HUDEP-2 (cell line): ENCODE results near the gene SYNGR2.

Source experiments
- DNase-seq, 76 experiments: peaks; one replicate each; lab custom pipeline; 2025; ENCODE audit not compliant: unreplicated experiment in 76 of 76; lab: John Stamatoyannopoulos, UW

The SYNGR2 gene

DNA sequence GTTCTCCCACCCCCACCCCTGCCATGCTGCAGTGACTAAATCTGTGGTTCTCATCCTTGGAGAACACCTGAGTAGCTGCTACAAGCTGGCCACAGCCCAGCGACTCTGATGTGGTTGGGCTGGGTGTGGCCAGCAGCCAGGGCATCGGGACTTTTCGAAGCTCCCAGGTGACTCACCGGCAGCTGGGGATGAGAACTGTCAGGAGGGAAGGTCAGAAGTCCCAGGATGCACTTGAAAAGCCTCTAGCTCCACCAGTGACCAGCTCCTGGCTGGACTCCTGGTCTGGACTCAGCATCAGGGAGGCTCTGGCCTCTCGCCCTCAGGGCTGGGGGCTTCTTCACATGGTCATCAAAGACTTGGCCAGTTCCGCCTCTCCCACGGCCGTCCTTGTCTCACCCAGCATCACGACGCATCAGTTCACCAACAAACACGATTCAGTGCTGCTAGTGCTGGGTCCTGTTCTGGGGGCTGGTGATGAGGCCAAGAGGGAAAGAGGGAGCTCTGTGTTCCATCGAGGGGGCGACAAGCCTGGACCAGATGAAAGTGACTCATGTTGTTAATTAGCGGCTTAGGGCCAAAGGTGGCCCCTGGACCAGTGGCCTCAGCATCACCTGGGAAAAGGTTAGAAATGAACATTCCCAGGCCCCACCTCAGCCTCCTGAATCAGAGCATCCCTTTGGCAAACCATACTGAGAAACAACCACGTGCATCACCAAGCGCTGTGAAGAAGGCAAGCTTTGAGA lies 26.1 kb upstream of the SYNGR2 start:
- DNase-seq: no peak

DNA sequence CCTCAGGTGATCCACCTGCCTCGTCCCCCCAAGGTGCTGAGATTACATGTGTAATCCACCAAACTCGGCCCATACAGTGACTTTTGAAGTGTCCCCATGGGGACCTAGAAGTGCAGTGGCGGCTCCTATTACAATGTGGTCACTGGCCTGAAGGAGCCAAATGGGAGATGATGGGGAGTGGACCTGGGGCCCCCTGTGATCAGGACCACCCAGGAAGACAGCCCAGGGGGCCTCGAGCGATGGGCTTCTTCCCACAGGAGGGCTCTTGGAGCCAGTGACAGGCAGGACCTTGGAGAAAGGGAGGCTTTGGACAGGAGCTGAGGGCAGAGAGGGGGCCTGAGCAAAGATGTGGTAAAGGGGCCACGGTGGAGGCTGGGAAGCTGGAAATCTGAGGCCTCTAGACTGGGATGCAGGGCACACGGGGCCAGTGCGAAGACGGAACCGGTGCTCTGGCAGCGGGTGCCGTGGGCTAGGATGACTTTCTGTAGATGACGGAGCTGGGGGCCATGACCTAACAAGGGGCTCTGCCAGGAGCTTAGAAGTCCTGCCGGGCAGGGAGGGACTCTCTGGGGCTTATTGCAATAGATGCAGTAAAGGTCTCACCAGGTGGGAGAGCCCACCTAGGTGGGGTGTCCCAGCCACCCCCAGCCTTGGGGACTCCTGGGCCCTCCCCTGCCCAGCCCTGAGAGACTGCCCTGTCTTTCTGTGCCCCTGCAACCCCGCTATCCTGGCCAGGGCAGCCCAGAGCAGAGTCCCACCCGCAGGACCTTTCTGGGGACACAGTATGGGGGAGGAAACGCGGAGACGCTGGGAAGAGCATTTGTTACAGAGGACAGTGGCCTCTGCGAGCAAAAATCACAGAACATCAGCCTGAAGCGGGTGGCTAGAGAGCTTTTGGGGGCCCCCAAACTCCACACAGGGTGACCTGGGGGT lies 24.9 kb upstream of the SYNGR2 start:
- DNase-seq: no peak

DNA sequence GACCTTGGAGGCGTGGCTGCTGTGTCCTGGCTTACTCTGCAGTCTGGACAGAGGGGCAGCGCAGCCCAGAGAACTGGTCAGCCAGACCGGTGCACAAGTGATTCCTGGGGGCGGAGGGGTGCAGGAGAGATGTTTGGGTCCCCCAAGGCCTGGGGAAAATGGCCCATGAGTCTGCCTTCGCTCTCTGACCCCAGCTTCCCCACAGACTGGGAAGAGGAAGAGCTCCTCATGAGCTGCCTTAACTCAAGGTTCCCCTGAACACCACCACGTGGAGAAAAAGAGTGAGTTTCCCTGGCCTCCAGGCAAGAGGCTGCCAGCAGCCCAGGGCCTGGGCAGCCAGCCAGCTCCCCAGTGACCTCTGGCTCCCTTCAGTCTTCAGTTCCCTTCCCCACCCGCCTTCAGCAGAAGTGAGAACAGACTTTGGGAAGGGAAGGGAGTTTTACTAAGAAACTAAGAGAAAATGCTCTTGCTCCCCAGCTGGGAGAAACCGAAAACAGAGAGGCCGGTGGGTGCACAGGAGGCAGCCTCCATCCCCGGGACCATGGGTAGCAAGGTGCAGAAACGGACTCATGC lies 24.1 kb upstream of the SYNGR2 start:
- DNase-seq: peak in 71 of 76 experiments; percentile 28 to 87 (median 65)

DNA sequence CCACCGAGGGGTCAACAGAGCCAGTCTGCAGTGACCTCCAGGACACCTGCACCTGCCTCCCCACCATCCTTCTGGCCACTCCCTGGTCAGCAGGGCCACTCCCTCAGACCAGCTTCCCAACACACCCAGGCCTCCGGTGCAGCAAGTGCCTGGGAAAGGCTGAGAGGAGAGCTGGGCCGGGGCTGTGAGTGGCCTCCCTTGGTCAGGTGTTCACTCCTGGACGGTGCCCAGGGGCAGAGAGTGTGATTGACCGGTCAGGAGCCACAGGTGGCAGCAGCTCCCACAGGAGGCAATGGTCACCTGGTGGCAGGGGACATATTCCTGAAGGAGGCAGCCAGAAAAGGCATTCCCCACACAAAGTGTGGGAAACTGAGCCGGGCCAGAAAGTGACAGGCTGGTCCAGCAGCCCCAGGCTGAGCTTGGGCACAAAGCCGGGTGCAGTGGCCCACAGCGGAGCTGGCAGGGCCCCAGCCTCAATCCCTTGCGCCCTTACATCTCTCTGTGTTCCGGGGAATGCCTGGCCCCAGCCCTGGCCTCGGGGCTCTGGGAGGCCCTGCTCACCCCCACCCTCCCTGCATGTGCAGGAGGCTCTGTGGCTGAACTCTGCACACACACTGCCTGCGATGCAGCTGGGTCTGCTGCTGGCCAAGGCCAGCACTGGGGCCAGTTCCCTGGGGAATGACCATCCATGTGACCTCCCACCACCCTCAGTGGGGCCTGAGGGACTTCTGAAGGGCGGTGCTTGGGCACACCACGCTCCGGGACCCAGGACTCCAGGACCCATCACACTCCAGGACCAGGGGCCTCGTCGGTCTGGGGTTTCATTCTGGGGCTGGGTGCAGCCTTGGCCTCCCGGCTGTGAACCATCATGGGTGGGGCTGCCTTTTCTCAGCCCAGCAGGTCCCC lies 23.4 kb upstream of the SYNGR2 start:
- DNase-seq: peak in 8 of 76 experiments; percentile 14 to 52 (median 29)

DNA sequence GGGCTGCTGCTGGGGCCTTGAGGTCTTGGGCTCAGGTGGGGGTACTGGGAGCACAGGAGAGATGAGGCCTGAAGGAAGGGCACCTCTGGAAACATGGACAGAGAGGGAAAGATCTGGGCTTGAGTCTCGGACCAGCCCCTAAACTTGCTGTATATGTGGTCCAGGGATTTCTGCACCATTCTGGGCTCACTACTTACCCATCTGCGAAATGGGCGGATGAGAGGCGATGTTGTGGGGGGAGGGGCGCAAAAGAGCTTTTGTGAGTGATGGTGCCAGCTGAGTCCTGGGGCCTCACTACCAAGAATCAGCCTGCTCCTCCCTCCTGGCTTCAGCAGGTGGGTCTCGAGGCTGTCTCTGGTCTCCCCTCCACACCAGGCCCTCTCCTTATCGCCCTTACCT lies 21.9 kb upstream of the SYNGR2 start:
- peak in 4 of 76 experiments; percentile 28 to 36 (median 35) for DNase-seq

DNA sequence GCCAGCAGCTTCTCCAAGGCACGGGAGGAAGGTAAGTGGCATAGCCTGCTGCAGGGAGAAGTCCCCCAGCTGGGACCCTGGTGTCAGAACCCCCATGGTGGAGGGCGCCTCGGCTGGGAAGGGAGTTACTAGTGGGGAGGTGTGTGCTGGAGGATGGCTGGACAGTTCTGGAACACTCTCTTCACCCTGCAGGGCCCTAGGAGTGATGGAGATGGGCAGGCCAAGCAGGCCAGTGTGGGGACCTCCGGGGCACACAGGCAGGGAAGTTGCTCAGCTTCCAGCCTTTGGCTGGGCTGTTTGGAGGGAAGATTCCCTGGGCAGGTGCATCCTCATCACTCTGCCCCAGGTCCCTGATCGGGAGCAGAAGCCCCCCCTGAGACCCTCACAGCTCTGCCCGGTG lies 21.5 kb upstream of the SYNGR2 start:
- DNase-seq: no peak

DNA sequence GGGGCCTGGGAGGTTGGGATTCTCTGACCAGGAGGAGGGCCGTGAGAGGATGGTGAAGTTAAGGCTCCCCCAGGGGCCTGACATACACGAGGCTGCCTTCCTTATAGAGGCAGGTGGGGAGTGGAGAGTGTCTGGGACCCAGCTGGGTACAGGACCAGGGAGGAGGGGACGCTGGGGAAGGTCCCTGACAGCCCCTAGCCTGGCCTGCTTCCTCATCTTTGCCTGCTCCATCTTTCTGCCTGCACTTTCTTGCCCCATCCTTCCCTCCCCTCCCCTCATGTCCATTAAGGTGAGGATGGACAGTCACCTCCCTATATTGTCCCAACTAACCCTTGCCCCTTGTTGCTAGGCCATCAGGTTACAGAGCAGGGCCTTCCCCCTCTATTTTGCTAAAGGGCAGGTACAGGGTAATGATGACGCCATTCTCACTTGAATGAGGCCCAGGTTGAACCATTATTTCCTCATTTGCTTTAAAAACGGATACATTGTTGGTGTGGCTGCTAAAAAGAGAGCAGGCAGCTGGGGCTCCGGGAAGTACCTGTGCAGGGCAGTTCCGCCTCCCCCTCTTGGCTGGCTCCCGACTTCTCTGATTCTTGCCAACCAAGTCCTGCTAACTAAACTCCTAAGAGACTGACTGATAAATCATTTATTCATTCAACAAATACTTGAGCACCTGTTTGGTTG lies 20.9 kb upstream of the SYNGR2 start:
- DNase-seq: no peak

DNA sequence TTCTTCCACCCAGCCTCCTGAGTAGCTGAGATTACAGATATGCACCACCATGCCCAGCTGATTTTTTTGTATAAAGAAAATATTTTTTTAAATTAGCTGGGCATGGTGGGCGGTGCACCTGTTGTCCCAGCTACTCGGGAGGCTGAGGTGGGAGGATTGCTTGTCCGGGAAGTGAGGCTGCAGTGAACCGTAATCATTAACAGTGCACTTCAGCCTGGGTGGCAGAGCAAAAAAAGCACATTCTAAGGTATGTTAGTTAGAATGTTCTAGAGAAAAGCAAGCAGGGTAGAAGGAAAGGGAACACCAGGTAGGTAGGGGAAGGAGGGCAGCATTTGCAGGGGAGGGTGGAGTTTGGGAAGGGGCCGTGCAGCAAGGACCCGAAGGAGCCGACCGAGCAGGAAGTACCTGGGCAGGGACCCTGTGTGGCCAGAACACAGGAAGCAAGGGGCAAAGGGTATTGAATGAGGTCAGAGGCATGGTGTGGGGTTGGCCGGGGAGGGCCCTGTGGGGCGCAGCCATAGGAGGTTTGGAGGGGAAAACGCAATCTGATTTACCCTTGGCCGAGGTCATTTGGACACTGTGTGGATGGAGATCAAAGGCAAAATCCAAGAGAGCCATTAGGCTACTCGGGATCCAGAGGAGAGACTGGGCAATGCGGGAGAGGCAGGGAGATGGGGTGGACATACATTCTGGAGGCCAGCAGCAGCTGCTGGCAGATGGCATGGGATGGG lies 19.9 kb upstream of the SYNGR2 start:
- DNase-seq: no peak

DNA sequence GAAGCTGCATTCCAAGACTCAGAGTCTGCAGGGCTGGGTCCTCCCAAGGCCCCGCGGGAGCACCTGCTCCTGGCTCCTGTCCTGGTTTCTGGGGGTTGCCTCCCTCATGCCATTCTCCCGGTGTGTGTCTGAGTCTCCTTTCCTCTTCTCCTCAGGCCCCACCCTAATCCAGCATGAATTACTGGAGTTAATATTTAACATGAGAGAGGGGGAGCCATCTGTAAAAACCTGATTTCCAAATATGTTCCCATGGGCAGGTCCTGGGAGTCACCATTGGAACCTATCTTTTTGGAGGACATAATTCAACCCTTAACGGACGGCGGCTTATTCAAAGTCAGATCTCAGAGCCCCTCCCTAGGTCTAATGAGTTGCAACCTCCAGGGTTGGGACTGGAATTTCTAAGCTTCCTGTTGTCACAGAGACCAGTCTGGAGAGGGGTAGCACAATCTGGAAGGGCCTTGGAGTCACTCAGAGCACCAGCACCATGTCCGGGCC lies 16.8 kb upstream of the SYNGR2 start:
- DNase-seq: no peak

DNA sequence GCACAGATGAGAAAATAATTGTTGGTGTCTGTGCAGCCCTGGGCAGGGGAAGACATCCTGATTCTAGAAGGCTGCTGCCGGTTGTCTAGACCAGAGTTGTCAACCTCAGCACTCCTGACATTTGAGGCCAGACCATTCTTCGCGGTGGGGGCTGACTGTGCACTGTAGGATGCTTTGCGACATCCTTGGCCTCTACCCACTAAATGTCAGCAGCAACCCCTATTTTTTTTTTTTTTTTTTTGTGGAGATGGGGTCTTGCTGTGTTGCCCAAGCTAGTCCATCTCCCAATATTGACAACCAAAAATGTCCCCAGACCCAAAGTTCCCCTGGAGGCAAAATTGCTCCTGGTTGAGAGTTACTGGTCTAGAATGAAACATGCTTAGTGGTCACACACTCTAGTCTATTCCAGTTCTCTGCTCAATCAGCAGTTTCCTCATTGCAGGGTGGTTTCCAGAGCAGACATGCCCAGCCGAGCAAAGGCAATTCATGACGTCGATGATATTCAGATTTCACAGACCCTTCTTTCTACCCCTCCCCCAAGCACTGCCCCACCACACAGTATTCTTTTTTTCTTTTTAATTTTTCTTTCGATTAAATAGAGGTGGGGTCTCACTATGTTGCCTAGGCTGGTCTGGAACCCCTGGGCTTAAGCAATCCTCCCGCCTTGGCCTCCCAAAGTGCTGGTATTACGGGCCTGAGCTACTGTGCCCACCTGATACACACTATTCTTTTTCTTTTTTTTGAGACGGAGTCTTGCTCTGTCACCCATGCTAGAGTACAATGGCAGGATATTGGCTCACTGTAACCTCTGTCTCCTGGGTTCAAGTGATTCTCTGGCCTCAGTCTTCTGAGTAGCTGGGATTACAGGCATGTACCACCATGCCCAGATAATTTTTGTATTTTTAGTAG lies 13.2 kb upstream of the SYNGR2 start:
- DNase-seq: no peak

DNA sequence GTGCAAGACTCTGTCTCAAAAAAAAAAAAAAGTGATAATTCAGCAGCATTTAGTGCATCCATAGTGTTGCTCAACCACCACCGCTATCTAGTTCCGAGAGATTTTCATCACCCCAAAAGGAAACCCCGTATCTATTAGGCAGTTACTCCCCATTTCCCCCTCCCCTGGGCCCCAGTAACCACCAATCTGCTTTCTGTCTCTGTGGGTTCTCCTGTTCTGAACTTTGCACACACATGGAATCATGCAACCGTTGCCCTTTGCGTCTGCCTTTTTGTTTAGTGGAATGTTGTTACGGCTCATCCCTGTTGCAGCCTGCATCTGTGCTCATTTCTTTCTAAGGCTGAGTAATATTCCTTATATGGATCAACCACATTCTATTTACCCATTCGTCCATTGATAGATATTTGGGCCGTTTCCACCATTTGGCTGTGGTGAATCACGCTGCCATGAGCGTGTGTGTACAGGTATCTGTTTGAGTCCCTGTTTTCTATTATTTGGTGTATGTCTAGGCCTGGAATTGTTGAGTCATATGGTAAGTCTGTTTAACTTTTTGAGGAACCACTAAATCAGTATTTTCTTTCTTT lies 8.7 kb upstream of the SYNGR2 start:
- no peak for DNase-seq

DNA sequence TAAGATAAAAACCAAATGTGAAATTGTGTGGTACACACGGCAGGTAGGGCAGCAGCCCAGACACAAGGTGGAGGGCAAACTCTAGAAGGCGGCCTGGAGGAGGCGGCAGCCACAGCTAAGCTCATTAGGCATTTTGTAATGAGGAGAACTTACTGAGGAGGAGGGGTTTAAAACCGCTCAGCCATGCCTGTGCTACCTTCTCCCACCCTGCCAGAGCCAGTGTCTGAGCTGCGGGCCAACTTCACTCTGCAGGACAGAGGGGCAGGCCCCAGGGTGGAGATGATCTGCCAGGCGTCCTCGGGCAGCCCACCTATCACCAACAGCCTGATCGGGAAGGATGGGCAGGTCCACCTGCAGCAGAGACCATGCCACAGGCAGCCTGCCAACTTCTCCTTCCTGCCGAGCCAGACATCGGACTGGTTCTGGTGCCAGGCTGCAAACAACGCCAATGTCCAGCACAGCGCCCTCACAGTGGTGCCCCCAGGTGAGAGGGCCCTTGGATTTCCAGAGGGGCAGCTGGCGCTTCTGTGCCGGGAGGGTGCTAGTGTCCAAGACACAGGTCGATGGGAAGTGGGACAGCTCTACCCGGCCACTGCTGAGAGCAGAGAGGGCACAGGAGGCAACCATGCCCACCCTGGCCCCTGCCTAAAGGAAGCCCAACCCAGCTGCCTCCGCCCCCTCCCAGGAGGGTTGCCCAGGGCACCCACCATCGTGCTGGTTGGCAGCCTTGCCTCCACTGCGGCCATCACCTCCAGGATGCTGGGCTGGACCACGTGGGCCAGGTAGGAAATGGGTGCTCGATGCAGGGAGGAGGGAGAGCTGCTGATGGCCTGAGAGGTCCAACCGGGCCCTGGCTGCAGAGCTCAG lies 4.3 kb upstream of the SYNGR2 start:
- no peak for DNase-seq

DNA sequence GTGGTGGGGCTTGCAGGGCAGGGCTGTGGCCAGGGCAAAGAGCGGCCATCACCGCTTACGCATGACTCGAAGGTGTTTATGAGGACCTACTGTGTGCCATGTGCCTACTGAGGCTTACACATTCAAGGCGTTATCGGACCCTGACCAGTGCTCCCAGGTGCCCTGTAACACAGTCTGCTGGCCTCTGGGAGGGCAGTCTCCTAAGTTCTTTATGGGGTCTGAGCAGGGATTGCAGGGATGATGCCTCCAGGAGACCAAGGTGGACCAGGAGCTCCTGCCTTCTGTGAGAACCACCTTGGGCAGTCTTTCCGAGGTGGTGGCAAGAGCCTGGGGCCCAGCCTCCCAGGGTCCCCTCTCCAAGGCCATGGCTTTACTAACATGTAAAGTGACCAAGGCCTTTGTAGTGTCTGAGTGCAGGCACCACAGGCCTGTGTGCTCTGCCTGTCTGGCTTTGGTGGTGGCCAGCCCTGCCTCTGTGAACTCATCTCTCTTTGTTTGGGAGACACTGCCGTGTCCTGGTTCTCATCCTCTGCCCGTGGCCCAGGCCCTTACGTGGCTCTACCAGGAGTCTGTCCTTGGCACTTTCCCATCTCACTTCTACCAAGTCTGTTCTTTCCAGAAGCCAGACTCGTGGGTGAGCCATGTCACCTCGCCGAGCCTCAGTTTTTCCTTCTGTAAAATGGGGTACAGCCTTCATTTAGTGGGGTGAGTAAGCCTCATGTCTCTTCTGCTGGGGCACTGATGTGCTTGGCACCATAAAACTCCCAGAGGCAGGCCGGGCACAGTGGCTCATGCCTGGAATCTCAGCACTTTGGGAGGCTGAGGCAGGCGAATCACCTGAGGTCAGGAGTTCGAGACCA lies 3.4 kb upstream of the SYNGR2 start:
- DNase-seq: no peak

DNA sequence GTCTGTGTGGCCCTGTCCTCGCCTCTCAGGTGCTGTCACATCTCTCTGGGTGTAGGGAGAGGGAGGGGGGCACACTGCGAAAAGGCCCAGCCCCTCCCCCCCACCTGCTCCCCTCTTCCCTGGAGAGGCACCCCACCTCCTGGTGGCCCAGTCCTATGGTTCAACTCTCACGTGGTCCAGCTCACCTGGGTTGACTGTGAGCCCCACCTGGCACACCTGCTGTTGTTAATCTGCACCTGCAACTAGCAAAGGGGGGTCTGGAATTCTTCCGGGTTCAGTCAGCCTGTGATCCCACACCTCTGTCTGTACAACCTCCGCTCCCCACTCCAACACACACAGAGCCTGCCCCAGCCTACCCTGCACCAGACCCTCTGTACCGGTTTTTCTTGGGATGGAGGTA lies 2.0 kb upstream of the SYNGR2 start:
- DNase-seq: no peak

DNA sequence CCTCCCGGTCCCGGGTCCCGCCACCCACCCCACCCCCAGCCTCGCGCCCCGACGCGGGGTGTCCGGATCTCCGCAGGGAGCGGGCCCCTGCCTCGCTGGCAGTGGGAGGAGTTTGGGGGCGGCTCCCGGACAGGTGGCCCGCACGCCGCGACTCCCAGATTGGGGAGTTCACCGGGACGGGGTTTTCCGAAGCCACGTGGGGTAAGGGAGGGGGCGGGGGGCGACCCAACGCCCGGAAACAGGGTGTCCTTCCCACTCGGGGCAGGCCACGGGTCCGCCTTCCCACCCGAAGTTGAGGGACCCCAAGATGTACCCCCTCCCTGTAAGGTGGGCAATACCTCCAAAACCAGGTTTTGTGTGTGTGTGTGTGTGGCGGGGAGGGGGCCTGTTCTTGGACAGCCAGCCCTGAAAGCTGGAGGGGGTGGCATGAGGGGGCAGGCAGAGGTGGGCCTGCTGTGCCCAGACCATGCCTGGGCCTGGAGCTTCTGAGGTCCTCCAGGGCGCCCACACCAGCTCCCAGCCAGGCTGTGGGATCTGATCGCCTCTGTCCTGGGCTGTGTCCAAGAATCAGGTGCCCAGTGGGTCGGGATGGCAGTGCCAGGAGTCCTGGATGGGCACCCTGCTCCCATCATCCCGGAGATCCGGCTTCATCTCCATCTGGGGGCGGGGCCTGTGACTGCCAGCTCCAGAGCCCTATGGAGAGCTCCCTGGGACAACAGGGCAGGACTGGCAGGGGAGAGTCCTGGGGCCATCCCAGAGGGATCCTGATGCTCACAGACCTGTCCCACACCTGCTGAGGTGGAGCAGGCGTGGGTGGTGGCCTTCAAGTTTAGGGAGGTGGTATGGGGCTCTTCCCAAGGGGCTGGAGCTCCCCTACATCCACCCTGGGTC lies 767 bp downstream of the SYNGR2 start:
- DNase-seq: no peak
